Cardiac muscle cell (in vitro differentiated cells and primary cell): ENCODE data around the gene CBX2. TPM values are rescaled to one million over a fixed set of nuclear protein-coding genes. Genes with fewer than 3 reads are reported as not detected.
A peak's percentile ranks its signal among the peaks of the same experiment; 100 is the strongest.

Experiments
- DNase-seq, 2 donors: peaks; one replicate each; pipeline versions ENCODE4 v3.0.0 to v3.0.0-alpha.2; 2010 to 2017; ENCODE audit warnings: low read depth in 1 of 2, low spot score in 1 of 2
- H3K27ac ChIP-seq: fragments of 200-600 bp; sonication (generic); 2 replicates; pipeline ENCODE4 v1.5.1; 2016
- H3K27me3 ChIP-seq: fragments of 200-600 bp; sonication (generic); 2 replicates; pipeline ENCODE4 v1.6.0; 2016; ENCODE audit warnings: control low read depth
- H3K36me3 ChIP-seq: fragments of 200-600 bp; sonication (generic); 2 replicates; pipeline ENCODE4 v1.5.1; 2016; ENCODE audit warnings: control low read depth
- H3K4me1 ChIP-seq: fragments of 200-600 bp; sonication (generic); 2 replicates; pipeline ENCODE4 v1.8.1; 2017; ENCODE audit warnings: low read depth, mild to moderate bottlenecking, mixed run types
- H3K4me3 ChIP-seq: fragments of 200-600 bp; sonication (generic); 2 replicates; pipeline ENCODE4 v1.5.1; 2016; ENCODE audit warnings: mild to moderate bottlenecking
- H3K9me3 ChIP-seq: fragments of 200-600 bp; sonication (generic); 2 replicates; pipeline ENCODE4 v1.5.1; 2017; ENCODE audit warnings: low read depth, mild to moderate bottlenecking, control low read depth
- polyA plus RNA-seq: library from polyadenylated mRNA; unstranded; fragments of >200 nt; fragmentation: Nextera tagmentation; extraction: Ambion mirVana; gene quantifications from 2 replicates; pipeline ENCODE4 v1.2.1, GENCODE V29; 2016
- total RNA-seq: library from RNA; depleted of rRNA; stranded (reverse); fragments of >200 nt; gene quantifications from 2 replicates; pipeline ENCODE4 v1.2.3, GENCODE V29; 2016
- TF ChIP-seq, protein P1 (sequence below): IDR thresholded peaks from 2 replicates; pipeline ENCODE4 v1.5.1; 2012; ENCODE audit warnings: low read depth, mild to moderate bottlenecking, low read length

CBX2 gene
- total and polyA plus RNA-seq, 2 experiments from 2014 or later = 25.8 to 51.1 TPM

GRCh38 chr17:79813297-79814126, 35.6 kb downstream of the CBX2 start:
- no peak overlapping the region for H3K27ac ChIP-seq
- TF ChIP-seq, protein P1, sequence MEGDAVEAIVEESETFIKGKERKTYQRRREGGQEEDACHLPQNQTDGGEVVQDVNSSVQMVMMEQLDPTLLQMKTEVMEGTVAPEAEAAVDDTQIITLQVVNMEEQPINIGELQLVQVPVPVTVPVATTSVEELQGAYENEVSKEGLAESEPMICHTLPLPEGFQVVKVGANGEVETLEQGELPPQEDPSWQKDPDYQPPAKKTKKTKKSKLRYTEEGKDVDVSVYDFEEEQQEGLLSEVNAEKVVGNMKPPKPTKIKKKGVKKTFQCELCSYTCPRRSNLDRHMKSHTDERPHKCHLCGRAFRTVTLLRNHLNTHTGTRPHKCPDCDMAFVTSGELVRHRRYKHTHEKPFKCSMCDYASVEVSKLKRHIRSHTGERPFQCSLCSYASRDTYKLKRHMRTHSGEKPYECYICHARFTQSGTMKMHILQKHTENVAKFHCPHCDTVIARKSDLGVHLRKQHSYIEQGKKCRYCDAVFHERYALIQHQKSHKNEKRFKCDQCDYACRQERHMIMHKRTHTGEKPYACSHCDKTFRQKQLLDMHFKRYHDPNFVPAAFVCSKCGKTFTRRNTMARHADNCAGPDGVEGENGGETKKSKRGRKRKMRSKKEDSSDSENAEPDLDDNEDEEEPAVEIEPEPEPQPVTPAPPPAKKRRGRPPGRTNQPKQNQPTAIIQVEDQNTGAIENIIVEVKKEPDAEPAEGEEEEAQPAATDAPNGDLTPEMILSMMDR = no peak
- H3K4me3 ChIP-seq = peak overlapping the region; percentile 13
- H3K36me3 ChIP-seq = no peaks in the 10 kb centered on the region
- DNase-seq = peak in 1 of 2 donors; percentile 41
- peaks cover 82% of the 10 kb centered on the region for H3K27me3 ChIP-seq
- peaks cover 27% of the 10 kb centered on the region for H3K4me1 ChIP-seq
- H3K9me3 ChIP-seq = no peaks in the 10 kb centered on the region

DNA sequence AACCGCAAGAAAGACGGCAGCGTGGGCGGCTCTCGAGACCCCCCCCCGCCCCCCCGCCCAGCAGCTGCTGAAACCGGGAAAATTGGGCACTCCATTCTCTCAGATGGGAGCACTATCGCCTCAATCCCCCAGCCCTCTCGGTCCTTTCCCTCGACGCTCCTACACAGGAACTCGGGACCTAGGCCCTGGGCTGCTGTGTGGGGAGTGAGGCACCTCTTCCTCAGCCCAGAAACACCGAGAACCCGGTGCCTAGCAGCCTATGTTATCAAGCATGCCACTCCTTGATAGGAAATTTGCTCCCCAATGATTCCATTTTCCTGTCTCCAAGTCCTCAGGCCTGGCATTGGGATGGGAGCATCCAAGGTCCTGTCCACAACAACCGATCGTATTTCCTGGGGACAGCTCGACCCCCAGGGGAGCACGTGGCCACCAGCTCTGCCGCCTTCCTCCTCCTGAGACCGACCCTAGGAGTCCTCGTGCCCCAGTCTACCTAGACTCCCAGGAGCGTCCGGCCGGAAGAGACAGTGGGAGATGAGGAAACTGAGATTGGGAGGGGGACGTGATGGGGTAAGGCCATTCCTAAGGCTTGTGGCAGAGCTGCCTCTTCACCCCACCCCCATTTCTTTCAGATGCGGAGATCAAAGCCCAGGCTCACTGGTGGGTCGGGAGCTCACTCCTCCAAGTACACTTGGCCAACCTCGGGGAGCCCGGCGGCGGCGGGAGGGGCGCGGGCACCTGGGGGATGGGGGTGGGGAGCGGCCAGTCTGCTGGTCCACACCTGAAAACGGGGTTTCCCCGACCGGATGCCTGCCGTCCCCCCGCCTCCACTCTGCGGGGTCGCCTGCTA, 36.4 kb downstream of the CBX2 start:
- no peak overlapping the region for H3K4me3 ChIP-seq
- H3K4me1 ChIP-seq = peaks cover 30% of the 10 kb centered on the region
- H3K27ac ChIP-seq = no peak overlapping the region
- no peak for DNase-seq
- peaks cover 82% of the 10 kb centered on the region for H3K27me3 ChIP-seq
- H3K9me3 ChIP-seq = no peaks in the 10 kb centered on the region
- TF ChIP-seq, protein P1 = no peak
- no peaks in the 10 kb centered on the region for H3K36me3 ChIP-seq

DNA sequence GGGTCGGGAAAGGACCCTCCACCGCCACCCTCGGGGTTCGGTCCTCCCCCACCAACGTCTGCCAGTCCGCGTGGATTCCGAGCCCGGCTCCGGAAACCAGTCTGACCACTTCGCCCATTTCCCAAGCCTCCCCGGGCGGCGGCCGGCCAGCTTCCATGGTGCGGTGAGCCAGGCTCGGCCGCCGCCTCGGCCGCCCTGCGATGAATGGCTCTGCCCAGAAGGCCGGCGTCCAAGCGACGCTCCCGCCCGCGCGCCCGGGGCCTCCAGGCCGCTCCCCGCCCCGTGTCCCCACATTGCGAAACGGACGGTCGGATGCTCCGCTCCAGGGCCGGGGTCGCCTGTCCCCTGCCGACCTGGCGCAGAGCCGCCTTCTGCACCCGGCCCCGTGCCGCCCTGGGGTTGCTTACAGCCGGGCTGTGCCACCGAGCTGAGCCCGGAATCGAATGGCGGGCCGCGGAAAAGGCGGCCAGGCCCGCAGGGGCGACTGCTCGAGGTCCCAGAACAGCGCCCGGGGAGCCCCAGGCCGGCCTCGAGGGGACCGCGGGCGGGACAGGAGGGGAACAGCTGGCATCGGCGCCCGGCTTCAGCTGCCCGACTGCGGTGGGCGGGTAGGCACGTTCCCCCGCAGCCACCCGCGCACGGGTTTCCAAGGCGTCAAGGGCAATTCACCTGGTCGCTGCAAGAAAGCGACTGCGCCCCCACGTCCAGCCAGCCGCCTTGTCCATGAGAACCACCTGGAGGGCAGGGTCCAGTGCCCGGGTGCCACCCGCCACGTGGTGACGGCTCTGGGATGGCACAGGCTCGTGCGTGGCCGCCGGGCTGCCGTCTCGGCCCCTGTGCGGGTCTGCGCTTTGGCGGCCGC, 37.3 kb downstream of the CBX2 start:
- Histone ChIP-seq H3K27me3 (peaks cover 80% of the 10 kb centered on the region), H3K4me1 (peaks cover 31% of the 10 kb centered on the region), H3K36me3 (no peaks in the 10 kb centered on the region), H3K9me3 (no peaks in the 10 kb centered on the region), H3K27ac (no peak overlapping the region), H3K4me3 (no peak overlapping the region)
- TF ChIP-seq, protein P1 = no peak
- peak in 1 of 2 donors; percentile 60 for DNase-seq

DNA sequence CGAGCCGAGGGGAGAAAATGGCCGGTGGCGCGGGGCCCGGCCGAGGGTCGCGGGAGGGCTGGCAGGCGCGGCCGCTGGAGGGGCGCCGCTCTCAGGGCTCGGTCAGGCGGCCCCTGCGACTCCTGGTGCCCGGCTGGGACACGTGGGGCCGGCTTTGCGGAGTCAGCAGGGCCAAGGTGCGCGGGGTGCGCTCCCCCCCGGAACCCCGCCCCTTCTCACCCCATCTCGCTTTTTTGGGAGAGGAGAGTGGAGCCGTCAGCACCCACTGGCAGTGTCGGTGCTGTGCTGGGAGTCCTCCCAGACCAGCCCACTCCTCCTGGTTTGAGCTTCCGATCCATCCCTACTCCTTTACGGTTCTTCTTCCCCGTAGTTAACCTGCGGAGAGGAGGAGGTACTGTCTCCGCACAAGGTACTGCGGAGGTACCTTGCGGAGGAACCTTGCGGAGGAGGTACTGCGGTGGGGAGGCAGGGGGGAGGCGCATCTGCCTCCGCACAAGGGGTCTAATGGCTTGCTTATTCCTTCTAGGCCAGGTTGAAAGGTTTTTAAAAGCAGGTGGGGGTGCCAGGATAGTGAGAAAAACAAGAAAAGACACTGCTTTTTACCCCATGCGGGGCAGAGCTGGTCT, 38.0 kb downstream of the CBX2 start:
- H3K4me3 ChIP-seq = no peak overlapping the region

More for the DNA sequence above, 38.0 kb downstream of the CBX2 start:
- TF ChIP-seq, protein P1 = no peak
- peaks cover 31% of the 10 kb centered on the region for H3K4me1 ChIP-seq
- H3K36me3 ChIP-seq = no peaks in the 10 kb centered on the region
- H3K9me3 ChIP-seq = no peaks in the 10 kb centered on the region
- no peak overlapping the region for H3K27ac ChIP-seq
- no peak for DNase-seq
- peaks cover 82% of the 10 kb centered on the region for H3K27me3 ChIP-seq
